CD4-positive, alpha-beta T cell treated with Interleukin-4 for 4 hours (primary cell): ENCODE results near the gene CNTROB.
A peak's percentile ranks its signal among the peaks of the same experiment; 100 is the strongest.

Experiments
- DNase-seq: peaks from one replicate; pipeline ENCODE4 v3.0.0-alpha.2; 2020

CNTROB gene

GRCh38 chr17:7910281-7910680, 21.7 kb upstream of the CNTROB start:
- no peak for DNase-seq

DNA sequence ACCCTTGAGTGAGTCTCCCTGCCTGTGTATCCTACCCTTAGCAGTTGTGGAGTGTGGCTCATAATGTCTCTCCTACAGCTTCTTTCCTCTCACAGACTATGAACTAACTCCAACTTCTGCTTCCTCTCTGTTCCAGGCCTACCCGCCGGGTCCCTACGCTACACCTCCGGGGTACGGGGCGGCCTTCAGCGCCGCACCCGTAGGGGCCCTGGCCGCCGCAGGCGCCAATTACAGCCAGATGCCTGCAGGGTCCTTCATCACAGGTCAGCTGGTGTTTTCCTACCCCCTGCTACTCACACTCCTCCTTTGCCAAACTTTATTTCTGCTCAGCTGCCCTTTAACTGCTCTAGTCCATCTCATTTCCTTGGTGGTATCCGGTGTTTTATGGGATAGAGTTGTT, 21.3 kb upstream of the CNTROB start:
- no peak for DNase-seq

- DNase-seq = no peak
Observed at GRCh38 chr17:7911116-7911515, 20.9 kb upstream of the CNTROB start.

- DNase-seq = peak; percentile 82
Observed at GRCh38 chr17:7912927-7913524, 19.0 kb upstream of the CNTROB start.

- DNase-seq = no peak
Observed at GRCh38 chr17:7915179-7915610, 16.8 kb upstream of the CNTROB start.

- DNase-seq = peak; percentile 86
Observed at GRCh38 chr17:7915611-7916384, 16.2 kb upstream of the CNTROB start, which contains the start of gene RNF227. RNF227 (minus strand) TSS chr17:7916289; CDS start chr17:7916195, 94 bp downstream.

DNA sequence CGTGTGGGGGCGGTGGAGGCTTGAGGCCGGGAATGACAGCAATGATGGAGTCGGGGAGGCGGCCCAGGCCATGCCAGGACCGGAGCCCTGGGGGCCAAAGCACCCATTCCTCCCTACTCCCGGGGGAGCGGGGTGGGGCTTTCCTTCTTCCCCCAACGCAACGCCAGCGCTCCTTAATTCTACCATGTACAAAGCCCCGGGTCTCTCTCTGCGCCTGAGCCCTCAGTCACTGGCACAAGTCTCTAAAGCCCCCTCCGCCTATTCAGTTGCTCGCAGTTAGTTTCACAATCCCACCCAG, 15.7 kb upstream of the CNTROB start:
- DNase-seq = no peak

- no peak for DNase-seq
Observed at GRCh38 chr17:7916808-7917207, 15.2 kb upstream of the CNTROB start.

GRCh38 chr17:7922269-7922844, 9.6 kb upstream of the CNTROB start:
- DNase-seq = no peak

DNA sequence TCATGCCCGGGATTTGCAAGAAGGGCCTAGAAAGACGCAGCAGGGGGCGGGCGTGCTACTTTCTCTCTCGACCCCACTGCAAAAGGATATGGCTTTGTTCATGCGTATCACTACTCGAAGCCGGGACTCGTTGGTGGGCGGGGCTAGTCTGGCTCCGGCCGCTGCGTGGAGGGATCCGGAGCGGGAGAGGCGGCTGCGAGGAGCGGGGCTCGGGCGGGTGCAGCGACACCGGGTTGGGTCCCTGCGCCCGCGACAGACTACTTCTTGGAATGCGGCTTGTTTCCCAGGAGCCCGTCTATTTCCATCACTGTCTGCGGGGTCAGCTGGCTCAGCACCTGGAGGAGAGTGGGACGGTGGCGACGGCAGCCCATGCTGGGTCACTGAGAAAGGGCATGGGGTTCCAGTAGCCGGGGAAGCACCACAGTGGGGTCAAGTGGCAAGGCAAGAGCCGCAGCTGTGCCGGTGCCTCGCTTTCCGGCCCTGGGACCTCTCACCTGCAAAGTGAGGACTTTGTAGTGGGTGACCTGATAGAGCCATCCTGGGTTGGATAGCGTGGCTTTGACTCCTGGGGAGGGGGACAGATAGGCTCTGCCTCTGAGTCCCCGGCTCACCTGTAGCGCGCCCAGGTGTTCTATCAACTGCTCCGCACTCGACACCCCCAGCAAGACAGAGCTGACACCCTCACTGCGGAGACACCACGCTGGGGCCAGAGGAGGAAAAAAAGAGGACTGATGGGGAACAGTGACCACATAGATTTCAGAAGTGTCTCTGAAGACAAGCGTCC, 9.0 kb upstream of the CNTROB start:
- peak; percentile 86 for DNase-seq

DNA sequence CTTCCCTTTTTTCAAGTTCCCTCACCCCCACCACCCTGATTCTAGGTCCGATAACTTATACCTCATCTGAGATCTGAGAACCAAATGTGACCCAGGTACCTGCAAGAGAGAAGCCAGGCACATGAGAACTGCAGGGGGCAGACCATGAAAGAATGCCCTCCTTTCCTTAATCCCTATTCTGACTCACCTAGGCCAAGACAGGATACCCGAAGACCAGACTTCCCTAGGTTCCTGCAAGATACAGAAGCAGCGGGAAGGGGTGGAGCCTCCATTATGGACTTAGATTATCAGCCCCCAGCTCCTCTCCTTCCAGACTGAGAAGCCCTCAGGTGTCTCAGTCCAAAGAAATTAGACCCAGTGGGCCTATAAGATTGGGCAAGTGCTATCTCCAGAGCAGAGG, 4.4 kb upstream of the CNTROB start:
- no peak for DNase-seq

DNA sequence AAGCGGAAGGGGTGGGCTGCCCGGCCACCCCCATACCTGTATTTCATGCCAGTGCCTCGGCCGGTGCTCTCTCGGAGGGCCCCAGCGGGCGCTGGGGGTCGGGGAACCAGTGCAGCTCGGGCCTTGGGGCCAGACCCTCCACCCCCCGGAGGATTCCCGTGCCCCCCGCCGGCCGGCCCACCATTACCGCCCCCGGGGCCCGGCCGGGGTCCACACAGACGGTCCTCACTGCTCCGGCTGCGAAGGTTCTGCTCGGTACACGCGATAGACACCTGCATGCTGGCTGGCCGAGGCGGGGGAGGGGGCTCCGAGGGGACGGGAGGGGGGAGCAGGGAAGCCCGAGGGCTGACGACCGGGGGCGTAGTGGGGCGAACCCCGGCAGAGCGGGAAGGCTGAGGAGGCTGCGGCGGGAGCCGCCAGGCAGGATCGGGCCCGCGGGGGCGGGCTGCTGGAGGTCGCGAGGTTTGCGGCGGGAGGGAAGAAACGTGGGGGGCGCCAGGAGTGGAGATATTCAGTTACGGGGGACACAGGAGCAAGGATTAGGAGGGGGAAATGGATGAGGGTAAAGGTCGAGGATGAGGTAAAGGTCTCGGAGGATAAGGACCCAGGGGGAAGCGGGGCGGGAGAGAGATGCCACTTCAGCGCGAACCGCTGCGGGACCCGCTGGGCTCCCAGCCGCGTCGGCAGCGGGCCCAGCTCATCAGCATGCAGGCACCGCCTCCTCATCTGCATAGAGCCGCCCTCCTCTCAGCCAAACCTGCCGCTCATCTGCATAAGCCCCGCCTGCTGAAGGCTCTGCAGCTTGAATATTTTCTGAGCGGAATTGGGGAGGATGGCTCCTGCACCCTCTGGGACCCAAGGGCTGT, 2.6 kb upstream of the CNTROB start, which contains the start of gene KCNAB3:
Gene KCNAB3 (minus strand): TSS at position 699 of the 866 bp plus-strand sequence. CDS start 421 bp downstream, at position 278.
- DNase-seq = peak; percentile 44

GRCh38 chr17:7930841-7931631, 970 bp upstream of the CNTROB start:
- no peak for DNase-seq

GRCh38 chr17:7932483-7932891, 481 bp downstream of the CNTROB start:
- peak; percentile 9 for DNase-seq

DNA sequence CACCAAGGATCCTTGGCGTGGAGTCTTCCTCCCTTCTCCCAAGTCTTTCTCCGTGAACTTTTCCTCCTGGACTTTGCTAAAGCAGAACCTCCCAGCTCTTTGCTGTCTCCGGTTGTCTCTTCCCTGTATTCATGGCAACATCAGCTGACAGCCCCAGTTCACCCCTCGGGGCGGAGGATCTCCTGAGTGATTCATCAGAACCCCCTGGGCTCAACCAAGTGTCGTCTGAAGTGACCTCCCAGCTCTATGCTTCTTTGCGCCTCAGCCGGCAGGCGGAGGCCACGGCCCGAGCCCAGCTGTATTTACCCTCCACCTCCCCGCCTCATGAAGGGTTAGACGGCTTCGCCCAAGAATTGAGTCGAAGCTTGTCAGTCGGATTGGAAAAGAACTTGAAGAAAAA, 943 bp downstream of the CNTROB start:
- peak; percentile 24 for DNase-seq

GRCh38 chr17:7935859-7936258, 3.9 kb downstream of the CNTROB start:
- no peak for DNase-seq

DNA sequence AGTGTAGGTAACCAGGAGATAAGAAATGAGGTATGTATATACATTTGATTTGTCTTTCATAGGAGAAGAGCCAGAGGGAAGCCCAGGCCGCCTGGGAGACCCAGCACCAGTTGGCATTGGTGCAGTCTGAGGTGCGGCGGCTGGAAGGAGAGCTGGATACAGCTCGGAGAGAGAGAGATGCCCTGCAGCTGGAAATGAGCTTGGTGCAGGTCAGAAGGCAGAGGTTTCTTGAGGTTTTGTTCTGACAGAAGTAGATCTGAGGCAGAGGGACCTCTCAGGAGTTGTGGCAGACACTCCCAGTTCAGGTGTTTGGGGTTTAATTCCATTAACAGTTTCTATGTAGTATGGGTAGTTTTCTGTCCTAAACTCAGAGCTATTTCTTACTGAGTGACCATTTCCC, 8.0 kb downstream of the CNTROB start:
- DNase-seq = no peak

DNA sequence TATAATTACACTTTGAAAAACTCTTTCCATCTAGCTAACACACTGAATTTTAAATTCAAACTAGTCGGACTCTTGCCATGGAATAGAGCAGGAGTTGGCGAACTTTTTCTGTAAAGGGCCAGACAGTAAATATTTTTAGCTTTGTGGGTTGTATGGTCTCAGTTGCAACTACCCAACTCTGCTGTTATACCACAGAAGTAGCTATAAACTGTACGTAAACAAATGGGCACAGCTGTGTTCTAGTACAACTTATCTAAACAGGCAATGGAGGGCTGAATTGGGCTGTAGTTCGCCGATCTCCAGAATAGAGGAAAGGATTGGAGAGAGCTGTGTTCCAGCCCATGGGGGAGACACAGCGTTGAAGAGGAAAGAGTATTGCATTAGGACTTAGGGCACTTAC, 8.7 kb downstream of the CNTROB start:
- no peak for DNase-seq

GRCh38 chr17:7943291-7943690, 11.3 kb downstream of the CNTROB start:
- DNase-seq = no peak

DNA sequence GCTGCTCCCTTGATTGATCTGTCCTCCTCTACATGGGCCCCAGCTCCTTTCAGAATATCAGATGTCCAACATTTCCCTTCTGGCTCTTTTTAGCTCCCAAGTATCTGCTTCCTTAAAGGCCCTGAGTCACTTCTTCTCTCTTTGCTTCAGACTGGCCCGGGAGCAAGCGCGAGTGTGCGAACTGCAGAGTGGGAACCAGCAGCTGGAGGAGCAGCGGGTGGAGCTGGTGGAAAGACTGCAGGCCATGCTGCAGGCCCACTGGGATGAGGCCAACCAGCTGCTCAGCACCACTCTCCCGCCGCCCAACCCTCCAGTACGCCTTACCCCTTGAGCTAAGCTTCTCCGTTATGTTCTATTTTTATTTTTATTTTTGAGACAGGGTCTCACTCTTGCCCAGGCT, 12.3 kb downstream of the CNTROB start:
- no peak for DNase-seq

GRCh38 chr17:7945651-7946050, 13.6 kb downstream of the CNTROB start:
- DNase-seq = no peak

GRCh38 chr17:7946441-7946840, 14.4 kb downstream of the CNTROB start:
- no peak for DNase-seq
